H1 (cell line): ENCODE data around the gene PLEKHA4. TPM values are rescaled to one million over a fixed set of nuclear protein-coding genes. Genes with fewer than 3 reads are reported as not detected.

Experiments
- CTCF ChIA-PET: fragments of 300-600 bp; sonication (Branson Sonifier 250); formaldehyde crosslinking; loops from one replicate; lab custom pipeline; 2021; ENCODE audit not compliant: partially characterized antibody; lab: Charles Lee
- POLR2A ChIA-PET: fragments of 300-600 bp; sonication (Branson Sonifier 250); formaldehyde crosslinking; loops from one replicate; lab custom pipeline; 2021; ENCODE audit warnings: inconsistent platforms; ENCODE audit not compliant: partially characterized antibody; lab: Charles Lee
- DNase-seq, 2 experiments: peaks; one replicate each; pipeline versions ENCODE4 v3.0.0 to v3.0.0-alpha.2; 2010 to 2022; ENCODE audit warnings: low spot score in 2 of 2, low read depth in 1 of 2, mixed read lengths in 1 of 2
- FAIRE-seq: peaks from 2 replicates; lab custom pipeline; 2011; peaks lifted over from hg19 to GRCh38; lab: Jason Lieb, UNC
- H2AFZ ChIP-seq: 2 replicates; pipeline ENCODE4 v1.8.1; 2012; ENCODE audit warnings: low read length, inconsistent platforms
- H2AK5ac ChIP-seq: 2 replicates; pipeline ENCODE4 v1.6.1; 2013; ENCODE audit warnings: low read depth, low read length
- H2BK120ac ChIP-seq: replicated peaks from 2 replicates; pipeline ENCODE3; 2013; ENCODE audit warnings: low read depth, low read length, inconsistent platforms
- H2BK12ac ChIP-seq: 2 replicates; pipeline ENCODE4 v1.6.1; 2013; ENCODE audit warnings: low read depth, low read length
- H2BK15ac ChIP-seq: 2 replicates; pipeline ENCODE4 v1.6.1; 2013; ENCODE audit warnings: low read length
- H2BK20ac ChIP-seq: 2 replicates; pipeline ENCODE4 v1.6.1; 2013; ENCODE audit warnings: low read length
- H2BK5ac ChIP-seq: 2 replicates; pipeline ENCODE4 v1.6.1; 2013; ENCODE audit warnings: low read depth, low read length
- H3K14ac ChIP-seq: 2 replicates; pipeline ENCODE4 v1.6.1; 2013; ENCODE audit warnings: inconsistent platforms; ENCODE audit not compliant: insufficient read length
- H3K18ac ChIP-seq: 2 replicates; pipeline ENCODE4 v1.6.1; 2013; ENCODE audit warnings: low read length; ENCODE audit errors: extremely low read depth
- H3K23ac ChIP-seq: 2 replicates; pipeline ENCODE4 v1.6.1; 2013; ENCODE audit warnings: inconsistent platforms; ENCODE audit not compliant: insufficient read length
- H3K23me2 ChIP-seq: 2 replicates; pipeline ENCODE4 v1.6.1; 2013; ENCODE audit warnings: low read depth, low read length
- H3K27ac ChIP-seq: 2 replicates; pipeline ENCODE4 v1.6.1; 2011; ENCODE audit warnings: low read depth, low read length, inconsistent platforms
- H3K27me3 ChIP-seq, 4 experiments: replicated peaks in 1 of 4; 1 replicate in 1 of 4; 2 replicates in 3 of 4; pipeline versions ENCODE4 v1.6.1 to v1.8.1; 2011 to 2013; ENCODE audit warnings: low read length in 3 of 4, mild to moderate bottlenecking in 3 of 4, inconsistent platforms in 2 of 4, mixed read lengths in 2 of 4, moderate library complexity in 1 of 4; ENCODE audit not compliant: control insufficient read depth in 3 of 4, insufficient read depth in 3 of 4; ENCODE audit errors: extremely low read depth in 1 of 4
- H3K36me3 ChIP-seq, 4 experiments: 2 replicates each; pipeline versions ENCODE4 v1.6.1 to v1.8.1; 2011 to 2013; ENCODE audit warnings: mild to moderate bottlenecking in 4 of 4, low read length in 3 of 4, moderate library complexity in 2 of 4, control low read depth in 1 of 4, inconsistent platforms in 1 of 4; ENCODE audit not compliant: insufficient read depth in 4 of 4, control insufficient read depth in 2 of 4
- H3K4ac ChIP-seq: replicated peaks from 2 replicates; pipeline ENCODE3; 2013; ENCODE audit warnings: low read length, low read depth, mixed read lengths, inconsistent platforms; ENCODE audit not compliant: insufficient read length
- H3K4me1 ChIP-seq, 4 experiments: replicated peaks in 1 of 4; 1 replicate in 1 of 4; 2 replicates in 3 of 4; pipeline versions ENCODE4 v1.6.1 to v1.8.1; 2011 to 2013; ENCODE audit warnings: low read length in 3 of 4, inconsistent platforms in 2 of 4, mixed read lengths in 1 of 4; ENCODE audit not compliant: insufficient read depth in 4 of 4, control insufficient read depth in 3 of 4
- H3K4me2 ChIP-seq, 2 experiments: 2 replicates each; pipeline versions ENCODE4 v1.6.1 to v1.8.1; 2011 to 2013; ENCODE audit warnings: low read depth in 2 of 2, low read length in 2 of 2, control low read depth in 1 of 2, inconsistent platforms in 1 of 2, mild to moderate bottlenecking in 1 of 2; ENCODE audit not compliant: insufficient read depth in 1 of 2
- H3K4me3 ChIP-seq, 4 experiments: fragments of 200-600, 300-600 bp in 1 of 4; sonication (generic), shearing (Covaris generic), sonication (Bioruptor Twin) in 1 of 4; 2 replicates each; pipeline versions ENCODE4 v1.5.1 to v1.8.1; 2011 to 2016; ENCODE audit warnings: low read length in 4 of 4, low read depth in 3 of 4, control low read depth in 2 of 4, inconsistent platforms in 2 of 4, mild to moderate bottlenecking in 2 of 4, mixed read lengths in 1 of 4, moderate library complexity in 1 of 4; ENCODE audit not compliant: insufficient read depth in 2 of 4; ENCODE audit errors: extremely low read depth in 1 of 4
- H3K56ac ChIP-seq: replicated peaks from 2 replicates; pipeline ENCODE3; 2013; ENCODE audit warnings: low read depth, mild to moderate bottlenecking, mixed read lengths, low read length, inconsistent platforms; ENCODE audit not compliant: insufficient read length
- H3K79me1 ChIP-seq: 2 replicates; pipeline ENCODE4 v1.6.1; 2013; ENCODE audit warnings: low read depth, low read length, control low read depth
- H3K79me2 ChIP-seq, 2 experiments: 2 replicates each; pipeline versions ENCODE4 v1.6.1 to v1.8.1; 2012 to 2013; ENCODE audit warnings: low read length in 2 of 2, mild to moderate bottlenecking in 2 of 2, inconsistent platforms in 1 of 2; ENCODE audit not compliant: insufficient read depth in 2 of 2, control insufficient read depth in 1 of 2
- H3K9ac ChIP-seq, 4 experiments: replicated peaks in 1 of 4; 1 replicate in 1 of 4; 2 replicates in 3 of 4; pipeline versions ENCODE4 v1.6.1 to v1.8.1; 2011 to 2013; ENCODE audit warnings: low read depth in 3 of 4, low read length in 3 of 4, control low read depth in 2 of 4, mild to moderate bottlenecking in 2 of 4, moderate library complexity in 2 of 4, inconsistent platforms in 1 of 4; ENCODE audit errors: extremely low read depth in 1 of 4
- H3K9me3 ChIP-seq, 2 experiments: 2 replicates each; pipeline versions ENCODE4 v1.6.1 to v1.8.1; 2012 to 2013; ENCODE audit warnings: mild to moderate bottlenecking in 2 of 2, moderate library complexity in 2 of 2, control low read depth in 1 of 2, inconsistent platforms in 1 of 2, low read depth in 1 of 2, low read length in 1 of 2, mixed read lengths in 1 of 2; ENCODE audit not compliant: insufficient read depth in 2 of 2
- H4K20me1 ChIP-seq, 2 experiments: replicated peaks in 1 of 2; 2 replicates each; pipeline versions ENCODE3 to v1.8.1; 2011 to 2013; ENCODE audit warnings: inconsistent platforms in 2 of 2, low read length in 2 of 2, mild to moderate bottlenecking in 1 of 2; ENCODE audit not compliant: insufficient read depth in 2 of 2, control insufficient read depth in 1 of 2
- H4K5ac ChIP-seq: 2 replicates; pipeline ENCODE4 v1.6.1; 2013; ENCODE audit warnings: low read length, low read depth, mixed read lengths, inconsistent platforms; ENCODE audit not compliant: insufficient read length
- H4K8ac ChIP-seq: 2 replicates; pipeline ENCODE4 v1.8.0; 2013; ENCODE audit warnings: mild to moderate bottlenecking, moderate library complexity, low read length, inconsistent platforms; ENCODE audit not compliant: insufficient read depth; ENCODE audit errors: extremely low read depth
- H4K91ac ChIP-seq: replicated peaks from 2 replicates; pipeline ENCODE3; 2013; ENCODE audit warnings: low read length, mixed read lengths, inconsistent platforms; ENCODE audit not compliant: insufficient read length
- ASH2L ChIP-seq: fragments of 200-600, 300-600 bp; sonication (generic); IDR thresholded peaks from one replicate; pipeline ENCODE4 v1.7.1; 2017; ENCODE audit warnings: low read length
- ATF2 ChIP-seq: IDR thresholded peaks from 2 replicates; pipeline ENCODE4 v1.6.1; 2012; ENCODE audit warnings: low read length, inconsistent platforms
- CBX5 ChIP-seq: fragments of 300-800, 300-1000 bp; sonication (generic); IDR thresholded peaks from 2 replicates; pipeline ENCODE4 v1.7.1; 2016; ENCODE audit warnings: antibody characterized with exemption, low read length, low read depth
- CREB1 ChIP-seq: IDR thresholded peaks from 2 replicates; pipeline ENCODE4 v1.6.1; 2012; ENCODE audit warnings: inconsistent platforms
- HDAC6 ChIP-seq: IDR thresholded peaks from one replicate; pipeline ENCODE4 v1.7.1; 2012; ENCODE audit warnings: low read depth, mild to moderate bottlenecking, inconsistent platforms, low read length, moderate library complexity
- MAFK ChIP-seq: IDR thresholded peaks from 2 replicates; pipeline ENCODE4 v1.6.1; 2012; ENCODE audit warnings: low read depth, mild to moderate bottlenecking, improper control_type of control experiment, low read length
- MAX ChIP-seq: IDR thresholded peaks from 2 replicates; pipeline ENCODE4 v1.6.1; 2012; ENCODE audit warnings: inconsistent platforms
- NANOG ChIP-seq: IDR thresholded peaks from 2 replicates; pipeline ENCODE4 v1.6.1; 2011; ENCODE audit warnings: low read length, low read depth, mild to moderate bottlenecking, inconsistent platforms; ENCODE audit not compliant: insufficient read depth, poor library complexity, severe bottlenecking
- POLR2A ChIP-seq, 2 experiments: IDR thresholded peaks; 1 replicate in 1 of 2; 2 replicates in 1 of 2; pipeline ENCODE4 v1.6.1; 2011; ENCODE audit warnings: low read depth in 2 of 2, low read length in 2 of 2, mild to moderate bottlenecking in 2 of 2; ENCODE audit errors: control extremely low read depth in 1 of 2
- POLR2AphosphoS5 ChIP-seq: IDR thresholded peaks from 2 replicates; pipeline ENCODE4 v1.6.1; 2011; ENCODE audit warnings: low read depth, low read length
- POU5F1 ChIP-seq: IDR thresholded peaks from 2 replicates; pipeline ENCODE4 v1.6.1; 2011; ENCODE audit warnings: low read depth, mild to moderate bottlenecking, low read length, moderate library complexity
- RFX5 ChIP-seq: IDR thresholded peaks from 2 replicates; pipeline ENCODE4 v1.6.1; 2011; ENCODE audit warnings: low read depth, low read length, improper control_type of control experiment, borderline replicate concordance
- TAF7 ChIP-seq: optimal IDR thresholded peaks from 2 replicates; pipeline ENCODE3; 2011; ENCODE audit warnings: low read depth, mild to moderate bottlenecking, inconsistent platforms, low read length, moderate library complexity, borderline replicate concordance
- TEAD4 ChIP-seq: IDR thresholded peaks from 2 replicates; pipeline ENCODE4 v1.6.1; 2012; ENCODE audit warnings: low read depth, low read length, inconsistent platforms, mixed read lengths
- WGBS, 2 experiments: shearing (Covaris generic) in 1 of 2; methylation state at CpG; one replicate each; pipeline versions ENCODE4 v1.1.6 to v1.1.7; 2013 to 2015; ENCODE audit warnings: low lambda C conversion rate in 2 of 2, mixed read lengths in 2 of 2, inconsistent platforms in 1 of 2, low coverage in 1 of 2, missing lambda C conversion rate in 1 of 2; ENCODE audit not compliant: insufficient replicate concordance in 2 of 2, insufficient coverage in 1 of 2, insufficient read length in 1 of 2; ENCODE audit errors: extremely low coverage in 1 of 2, missing lambda C conversion rate in 1 of 2; 5-methylcytosine and 5-hydroxymethylcytosine counted together
- polyA plus RNA-seq, 7 experiments: library from polyadenylated mRNA; depleted of rRNA in 3 of 7; stranded (reverse) in 5 of 7; unstranded in 2 of 7; fragments of >200 nt in 5 of 7; fragments of 200-250 nt in 2 of 7; gene quantifications; 1 replicate in 5 of 7; 2 replicates in 1 of 7; 4 replicates in 1 of 7; pipeline versions ENCODE4 v1.2.1 to v1.2.3, GENCODE V29; 2011 to 2013; ENCODE audit warnings: missing spikeins in 2 of 7, mixed read lengths in 2 of 7
- total RNA-seq: library from RNA; stranded (reverse); fragmentation: NEBNext Ultra II Directional; extraction: Animal tissue kit (Norgen Biotek cat#: 25700); gene quantifications from 2 replicates; pipeline ENCODE4 v1.2.1, GENCODE V29; 2021

PLEKHA4 gene
- total and polyA plus RNA-seq, 2 of the 8 experiments (the other 6 are each of a cell fraction or from before 2014, with no cell fraction given) = 8.2 to 18.0 TPM

DNA sequence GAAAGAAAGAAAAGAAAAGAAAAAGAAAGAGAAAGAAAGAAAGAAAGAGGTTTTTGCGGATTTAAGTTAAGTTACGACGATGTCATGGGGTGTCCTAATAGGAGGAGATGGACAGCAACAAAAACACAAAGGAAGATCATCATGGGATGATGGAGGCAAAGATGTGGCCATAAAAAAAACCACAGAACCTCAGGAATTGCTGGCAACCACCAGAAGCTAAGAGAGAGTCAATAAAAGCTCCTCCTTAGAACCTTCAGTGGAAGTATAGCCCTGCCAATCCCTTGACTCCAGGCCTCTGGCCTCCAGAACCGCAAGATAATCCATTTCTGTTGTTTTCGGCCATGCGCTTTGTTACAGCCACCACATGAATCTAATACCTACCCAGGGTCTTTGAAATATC, 11.5 kb downstream of the PLEKHA4 start:
- H3K79me1 ChIP-seq = 0 out of 2 replicates have a peak, but pooled peaks cover 2% of the 10 kb centered on the region
- peaks cover 0 to 5% (median 0%) of the 10 kb centered on the region in 4 experiments; a peak in 1 of 8 replicates for H3K36me3 ChIP-seq
- H2BK12ac ChIP-seq = no peak overlapping the region
- FAIRE-seq (no peak), DNase-seq (no peak)
- no peak overlapping the region for H3K56ac ChIP-seq
- H3K9me3 ChIP-seq = no peaks in the 10 kb centered on the region
- ChIA-PET CTCF (no interaction called here), POLR2A (interaction anchor here (0.6 to 2.3 kb wide), 2 partner anchors 15 to 161 kb away, joined by 4 to 17 read pairs; partner anchors contain the start of genes FUT2 and PPP1R15A)
- H3K23me2 ChIP-seq = no peaks in the 10 kb centered on the region
- H3K4me3 ChIP-seq = no peak overlapping the region
- no peak overlapping the region for H3K4ac ChIP-seq
- H3K4me1 ChIP-seq = peaks cover 0 to 6% (median 0%) of the 10 kb centered on the region in 4 experiments; a peak in 1 of 7 replicates
- no peak overlapping the region for H4K91ac ChIP-seq
- H4K5ac ChIP-seq = no peak overlapping the region
- no peak overlapping the region for H3K4me2 ChIP-seq
- no peak overlapping the region for H2AFZ ChIP-seq
- H3K18ac ChIP-seq = no peak overlapping the region
- no peak overlapping the region for H3K9ac ChIP-seq
- H3K14ac ChIP-seq = no peak overlapping the region
- H3K27me3 ChIP-seq = no peaks in the 10 kb centered on the region; a peak in 1 of 7 replicates
- no peak overlapping the region for H2AK5ac ChIP-seq
- peaks cover 0 to 1% of the 10 kb centered on the region in 2 experiments for H4K20me1 ChIP-seq
- H4K8ac ChIP-seq = no peak overlapping the region
- WGBS, 2 experiments = 95 to 100% methylated on average over 3 to 6 of the region's 6 CpGs
- H3K27ac ChIP-seq = no peak overlapping the region
- no peak overlapping the region for H2BK20ac ChIP-seq
- H2BK120ac ChIP-seq = no peak overlapping the region
- H3K79me2 ChIP-seq = no peaks in the 10 kb centered on the region
- no peak overlapping the region for H2BK5ac ChIP-seq
- H2BK15ac ChIP-seq = no peak overlapping the region
- H3K23ac ChIP-seq = no peak overlapping the region
- TF ChIP-seq MAX = no peak
- no peak for TF ChIP-seq ATF2
- TF ChIP-seq HDAC6 = no peak
- TF ChIP-seq RFX5 = no peak
- TF ChIP-seq CBX5 = no peak
- TF ChIP-seq TAF7 = no peak
- no peak for TF ChIP-seq CREB1
- no peak for TF ChIP-seq ASH2L
- no peak for TF ChIP-seq POLR2A (IDR thresholded peaks at IDR 0.05; ENCODE audit: control extremely low read depth in 1 of 2, low read depth in 2 of 2, low read length in 2 of 2)
- TF ChIP-seq TEAD4 = no peak
- no peak for TF ChIP-seq POLR2AphosphoS5
- no peak for TF ChIP-seq POU5F1
- TF ChIP-seq NANOG = no peak
- TF ChIP-seq MAFK = no peak
